GM12891 (cell line): ENCODE results near the gene BBIP1.

ENCODE experiments used
- DNase-seq: peaks from one replicate; pipeline ENCODE4 v3.0.0; 2011; ENCODE audit warnings: low spot score; ENCODE audit not compliant: insufficient read length
- FAIRE-seq: peaks from 2 replicates; lab custom pipeline; 2011; peaks lifted over from hg19 to GRCh38; lab: Jason Lieb, UNC
- PAX5 ChIP-seq: IDR thresholded peaks from 2 replicates; pipeline ENCODE4 v1.6.1; 2011; ENCODE audit warnings: low read length, moderate library complexity, mild to moderate bottlenecking; ENCODE audit not compliant: insufficient read depth, severe bottlenecking
- POLR2A ChIP-seq: IDR thresholded peaks from 2 replicates; pipeline ENCODE4 v1.6.1; 2011; ENCODE audit warnings: low read depth, low read length, control low read depth
- POLR2AphosphoS5 ChIP-seq: IDR thresholded peaks from 2 replicates; pipeline ENCODE4 v1.6.1; 2011; ENCODE audit warnings: low read depth, low read length, control low read depth
- POU2F2 ChIP-seq: IDR thresholded peaks from 2 replicates; pipeline ENCODE4 v1.6.1; 2011; ENCODE audit warnings: low read depth, mild to moderate bottlenecking, control low read depth, low read length, moderate library complexity
- SPI1 ChIP-seq: IDR thresholded peaks from 2 replicates; pipeline ENCODE4 v1.6.1; 2011; ENCODE audit warnings: low read depth, low read length, control low read depth
- TAF1 ChIP-seq: IDR thresholded peaks from 2 replicates; pipeline ENCODE4 v1.6.1; 2011; ENCODE audit warnings: low read depth, low read length, control low read depth

The BBIP1 gene

DNA sequence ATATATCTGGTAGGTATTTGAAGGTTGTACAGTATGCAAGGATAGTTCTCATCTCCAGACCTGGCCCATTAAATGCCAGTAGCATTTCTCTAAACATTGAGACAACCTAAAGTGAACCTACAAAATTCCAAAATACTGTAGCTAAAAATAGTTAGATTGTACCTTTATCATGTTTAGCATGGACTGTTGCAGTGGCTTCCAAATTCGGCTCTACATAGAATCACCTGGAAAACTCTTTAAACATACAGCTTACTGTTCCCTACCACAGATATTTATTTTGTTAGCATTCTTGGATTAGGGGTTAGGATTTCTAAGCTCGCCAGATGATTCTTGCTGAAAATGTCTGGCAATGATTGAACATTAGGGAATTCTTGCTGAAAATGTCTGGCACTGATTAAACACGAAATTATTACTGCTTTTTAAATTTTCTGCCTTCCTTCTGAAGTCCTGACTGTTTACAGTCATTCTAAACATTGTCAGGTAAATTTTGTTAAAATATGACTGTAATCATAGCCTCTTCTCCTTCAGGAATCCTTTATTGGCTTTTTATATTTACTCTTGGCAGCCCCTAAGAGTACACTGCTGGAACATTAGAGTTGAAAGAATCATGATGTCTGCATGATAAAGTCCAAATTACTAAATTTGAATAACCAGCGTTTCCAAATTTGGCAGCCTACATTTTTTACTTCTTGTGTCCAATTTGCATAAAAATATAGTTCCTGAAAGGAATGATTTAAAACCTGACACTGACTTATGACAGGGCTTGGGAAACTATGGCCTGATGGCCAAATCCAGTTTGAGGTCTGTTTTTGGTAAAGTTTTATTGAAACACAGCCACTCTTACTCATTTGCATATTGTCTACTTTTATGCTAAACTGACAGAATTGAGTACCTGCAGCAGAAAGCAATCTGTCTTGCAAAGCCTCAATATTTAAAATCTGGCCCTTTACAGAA is 40.7 kb upstream of the BBIP1 start:
- TF ChIP-seq TAF1: no peak
- no peak for TF ChIP-seq POLR2A
- TF ChIP-seq SPI1: no peak
- TF ChIP-seq PAX5: no peak
- TF ChIP-seq POU2F2: no peak
- no peak for TF ChIP-seq POLR2AphosphoS5
- DNase-seq (no peak), FAIRE-seq (peak; percentile 13)

DNA sequence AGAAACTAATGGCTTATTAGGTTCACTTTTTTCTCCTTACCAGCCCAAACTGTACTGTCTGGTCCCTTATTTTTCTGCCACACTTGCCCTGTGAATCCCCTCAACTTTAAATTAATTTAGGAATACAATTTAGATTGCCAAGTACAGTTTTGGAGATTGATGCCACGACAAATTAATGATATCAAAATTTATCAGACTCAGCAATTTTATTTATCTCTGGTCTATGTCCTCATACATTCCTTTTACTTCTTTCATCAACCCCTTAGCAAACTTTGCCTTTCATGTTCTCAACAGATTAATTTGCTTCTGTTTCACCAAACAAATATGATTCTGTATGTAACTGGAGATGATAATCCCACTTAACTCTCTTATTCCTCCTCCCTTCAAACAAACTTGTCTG is 38.6 kb upstream of the BBIP1 start:
- DNase-seq (no peak), FAIRE-seq (no peak)
- TF ChIP-seq PAX5 (no peak), TAF1 (no peak), POU2F2 (no peak)

DNA sequence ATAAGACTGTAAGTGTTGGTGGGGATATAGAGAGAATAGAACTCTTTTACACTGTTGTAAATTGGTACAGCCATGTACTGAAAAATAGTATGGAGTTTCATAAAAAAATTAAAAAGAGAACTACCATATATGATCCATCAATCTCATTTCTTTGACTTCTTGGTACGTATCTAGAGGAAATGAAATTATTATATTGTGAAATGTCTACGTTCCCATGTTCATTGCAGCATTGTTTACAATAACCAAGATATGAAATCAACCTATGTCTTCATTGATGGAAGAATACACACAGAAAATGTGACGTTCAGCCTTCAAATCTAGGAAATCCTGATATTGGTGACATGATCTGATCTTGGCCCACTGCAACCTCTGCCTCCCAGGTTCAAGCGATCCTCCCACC is 32.4 kb upstream of the BBIP1 start:
- no peak for DNase-seq
- TF ChIP-seq SPI1 (no peak), TAF1 (no peak), POU2F2 (no peak), POLR2A (no peak)
- no peak for FAIRE-seq

DNA sequence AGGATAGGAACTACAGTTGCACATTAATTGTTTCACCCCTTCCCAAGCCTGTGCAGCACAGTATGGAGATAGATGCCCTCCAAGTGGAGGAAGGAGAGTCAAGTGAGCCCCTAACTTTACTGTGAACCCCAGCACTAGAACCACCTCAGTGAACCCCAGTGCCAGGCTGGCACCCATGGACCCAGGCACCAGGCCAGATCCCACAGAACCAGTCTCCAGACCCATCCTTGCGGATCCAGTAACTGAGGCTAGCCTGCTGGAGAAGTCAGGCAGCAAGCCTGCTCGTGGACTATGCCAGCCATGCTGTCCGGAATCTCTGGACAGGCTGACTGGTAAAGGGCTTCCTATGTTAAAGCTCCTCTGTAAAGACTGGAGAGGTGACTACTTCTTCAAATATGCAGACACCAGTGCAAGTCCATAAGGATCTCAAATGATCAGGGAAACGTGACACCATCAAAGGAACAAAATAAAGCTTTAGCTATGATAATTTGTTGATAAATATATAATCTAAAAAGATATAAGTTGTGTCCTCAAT is 28.1 kb upstream of the BBIP1 start:
- FAIRE-seq: no peak

DNA sequence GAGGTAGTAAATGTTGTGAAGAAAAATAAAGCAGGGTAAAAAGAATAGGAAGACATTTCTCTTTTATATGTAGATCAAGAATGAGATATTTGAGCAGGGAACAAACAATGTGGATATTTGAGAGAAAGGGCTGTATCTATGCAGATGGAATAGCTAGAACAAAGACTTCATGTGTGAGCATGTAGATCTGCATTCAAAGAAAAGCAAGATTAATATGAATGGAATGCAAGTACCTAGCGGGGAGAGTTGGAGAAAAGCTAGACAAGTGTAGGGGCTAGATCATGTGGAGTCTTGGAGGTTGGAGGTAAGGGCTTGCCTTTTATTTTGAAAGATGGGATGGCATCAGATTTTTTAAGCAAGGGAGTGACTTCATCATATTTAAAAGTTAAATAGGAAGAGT is 27.5 kb upstream of the BBIP1 start:
- DNase-seq (no peak), FAIRE-seq (no peak)

More for the DNA sequence above, 28.1 kb upstream of the BBIP1 start:
- no peak for DNase-seq
- TF ChIP-seq POLR2AphosphoS5 (no peak), POU2F2 (no peak), POLR2A (no peak), PAX5 (no peak), TAF1 (no peak), SPI1 (no peak)

DNA sequence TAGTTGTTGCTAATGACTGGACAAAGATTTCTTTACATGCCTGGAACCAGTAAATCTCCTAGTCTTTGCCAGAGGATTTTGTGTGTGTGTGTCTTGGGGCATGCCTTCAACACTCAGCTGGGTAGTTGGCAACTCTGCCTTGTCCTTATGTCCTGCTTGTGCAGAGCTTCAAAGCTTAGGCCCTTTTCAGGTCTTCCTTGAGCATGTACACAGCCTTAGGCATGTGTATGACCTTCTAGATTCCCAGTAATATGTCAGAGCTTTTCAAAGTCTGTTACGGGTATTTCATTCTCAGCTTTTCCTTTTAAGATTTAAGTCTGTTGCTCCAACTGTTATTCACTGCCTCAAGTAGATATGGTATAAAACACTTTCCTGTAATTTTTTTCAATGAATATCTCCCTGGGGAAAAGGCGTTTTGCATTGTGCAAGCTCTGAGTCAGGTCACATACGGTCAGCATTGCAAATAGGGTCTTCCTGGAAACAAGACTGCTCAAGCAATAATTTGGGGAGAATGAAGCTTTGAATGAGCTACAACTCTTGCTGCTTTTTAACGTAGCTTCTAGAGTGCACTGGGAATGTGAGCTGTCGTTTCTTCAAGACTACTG is 25.9 kb upstream of the BBIP1 start:
- TF ChIP-seq POU2F2 (no peak), POLR2A (no peak), SPI1 (no peak), TAF1 (no peak), PAX5 (no peak), POLR2AphosphoS5 (no peak)
- DNase-seq: no peak
- peak; percentile 13 for FAIRE-seq

More for the DNA sequence above, 27.5 kb upstream of the BBIP1 start:
- TF ChIP-seq PAX5 (no peak), POU2F2 (no peak), POLR2AphosphoS5 (no peak), TAF1 (no peak), POLR2A (no peak), SPI1 (no peak)

DNA sequence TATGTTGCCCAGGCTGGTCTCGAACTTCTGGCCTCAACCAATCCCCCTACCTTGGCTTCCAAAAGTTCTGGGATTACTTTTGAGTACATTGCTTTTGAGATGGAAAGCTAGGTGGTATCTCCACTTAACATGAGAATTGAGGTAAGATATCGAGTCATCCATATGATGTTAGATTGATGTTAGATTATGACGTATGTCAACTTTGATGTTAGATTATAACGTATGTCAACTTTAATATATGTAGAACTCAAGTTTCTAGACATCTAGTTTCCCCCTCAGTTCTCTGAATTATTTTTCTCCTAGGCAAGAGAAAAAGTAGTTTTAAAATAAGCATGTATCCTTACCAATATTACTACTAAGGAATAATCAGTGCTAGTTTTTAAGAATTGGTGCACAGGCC is 20.4 kb upstream of the BBIP1 start:
- no peak for DNase-seq
- no peak for FAIRE-seq
- TF ChIP-seq TAF1 (no peak), POLR2A (no peak), POLR2AphosphoS5 (no peak), SPI1 (no peak), PAX5 (no peak), POU2F2 (no peak)

DNA sequence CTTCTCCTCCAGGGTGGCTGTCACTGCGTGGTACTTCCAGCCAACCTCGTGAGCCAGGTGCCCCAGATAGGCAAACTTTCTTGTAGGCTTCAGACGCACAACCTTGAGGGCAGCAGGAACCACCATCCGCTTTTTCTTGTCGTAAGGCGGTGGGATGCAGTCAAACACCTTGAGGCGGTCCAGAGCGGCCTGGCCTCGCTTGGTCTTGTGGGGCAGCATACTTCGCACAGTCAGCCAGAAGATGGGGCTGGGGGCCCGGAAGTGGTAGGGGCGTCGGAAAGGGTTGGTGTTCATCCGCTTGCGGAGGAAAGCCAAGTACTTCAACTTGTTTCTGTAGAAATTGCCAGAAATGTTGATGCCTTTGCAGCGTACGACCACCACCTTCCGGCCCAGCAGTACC is 17.8 kb upstream of the BBIP1 start:
- DNase-seq (no peak), FAIRE-seq (no peak)
- TF ChIP-seq POLR2A (no peak), SPI1 (no peak), TAF1 (no peak), POU2F2 (no peak), PAX5 (no peak), POLR2AphosphoS5 (no peak)

DNA sequence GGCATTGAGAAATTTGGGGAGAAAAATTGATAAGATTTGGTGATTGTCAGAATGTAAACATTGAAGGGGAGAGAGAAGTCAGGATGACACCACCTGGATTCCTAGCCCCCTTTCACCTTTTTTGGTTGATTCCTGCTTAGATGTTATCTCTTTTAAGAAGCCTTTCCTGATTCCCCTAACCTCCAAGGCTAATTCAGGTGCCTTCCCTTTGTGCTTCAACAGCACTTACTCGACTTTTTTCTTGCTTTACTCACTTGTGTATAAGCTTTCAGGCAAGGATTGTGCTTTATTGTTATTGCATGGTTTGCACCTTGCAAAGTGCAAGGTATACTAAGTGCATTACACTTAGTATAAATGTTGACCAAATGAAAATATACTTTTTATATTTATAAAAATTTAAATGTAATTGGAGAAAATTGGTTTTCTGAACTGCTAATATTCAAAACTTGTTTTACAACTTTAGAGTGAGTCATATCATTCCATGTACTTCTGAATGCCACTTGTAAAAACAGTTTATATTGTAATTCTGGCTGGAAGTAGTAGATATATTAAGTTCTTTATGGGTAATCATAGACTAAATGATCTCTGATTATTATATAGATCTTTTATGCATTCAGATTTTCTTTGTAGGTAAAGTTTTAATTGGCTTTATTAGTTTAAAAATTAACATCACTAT is 13.7 kb upstream of the BBIP1 start:
- FAIRE-seq: peak; percentile 72
- TF ChIP-seq POLR2AphosphoS5: no peak
- no peak for TF ChIP-seq PAX5
- TF ChIP-seq POLR2A: no peak
- TF ChIP-seq POU2F2: no peak
- no peak for TF ChIP-seq TAF1
- TF ChIP-seq SPI1: no peak
- no peak for DNase-seq
